Measurements from ENCODE around the gene MAPK14. TPM values are rescaled to one million over a fixed set of nuclear protein-coding genes. Genes with fewer than 3 reads are reported as not detected.

Gene MAPK14
- total and polyA plus RNA-seq, 7 donors: 30.8 to 91.1 (median 61.9) TPM

DNA sequence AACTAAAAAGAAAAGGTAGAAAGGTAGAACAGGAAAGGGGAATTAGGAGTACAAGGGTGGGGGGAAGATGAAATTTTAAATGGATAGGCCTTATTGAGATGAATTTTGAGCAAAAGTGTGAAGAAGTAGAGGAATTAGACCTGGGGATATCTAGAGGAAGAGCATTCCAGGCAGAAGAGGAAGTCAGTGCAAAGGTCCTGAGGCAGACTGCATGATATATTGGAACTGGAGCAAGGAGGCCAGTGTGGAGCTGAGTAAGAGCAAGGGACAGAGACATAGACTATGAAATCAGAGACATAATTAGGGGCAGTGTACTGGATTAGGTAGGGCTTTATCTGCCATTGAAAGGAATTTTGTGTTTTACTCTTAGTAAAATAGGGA, 40.4 kb downstream of the MAPK14 start:
- Histone ChIP-seq H3K9me3 (no peaks in the 10 kb centered on the region), H3K36me3 (no peaks in the 10 kb centered on the region), H3K27ac (no peak overlapping the region), H3K4me1 (peaks cover 0 to 69% (median 52%) of the 10 kb centered on the region in 4 donors), H3K27me3 (no peaks in the 10 kb centered on the region), H3K4me3 (no peak overlapping the region)
- intact Hi-C loops (cut with DNase I): no loop called here
- TF ChIP-seq EP300 (IDR thresholded peaks at IDR 0.05): no peak
- no peak for DNase-seq

DNA sequence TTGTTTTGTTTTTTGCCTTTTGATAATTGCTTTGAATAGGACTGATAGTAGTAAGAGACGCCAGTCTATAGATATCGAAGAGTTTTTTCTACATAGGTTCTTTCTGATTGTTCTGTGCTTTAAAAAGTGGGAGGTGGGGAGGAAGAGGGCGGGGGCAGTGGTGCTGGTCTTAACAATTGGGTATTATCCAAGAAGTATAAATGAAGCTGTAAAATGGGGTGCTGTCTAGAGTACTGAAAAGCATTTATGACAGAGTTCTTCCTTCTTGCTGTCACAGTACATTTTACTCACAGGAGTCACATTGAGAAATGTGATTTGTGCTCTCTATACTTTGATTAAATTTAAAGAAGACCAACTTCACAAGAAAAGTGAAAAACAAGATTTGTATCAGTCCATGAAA, 41.0 kb downstream of the MAPK14 start:
- H3K4me1 ChIP-seq: peaks cover 0 to 63% (median 52%) of the 10 kb centered on the region in 4 donors
- no peak overlapping the region for H3K4me3 ChIP-seq
- TF ChIP-seq POLR2AphosphoS5 (IDR thresholded peaks at IDR 0.05) (no peak), EP300 (IDR thresholded peaks at IDR 0.05) (no peak), POLR2A (IDR thresholded peaks at IDR 0.05) (no peak)
- TF ChIP-seq, protein P1, sequence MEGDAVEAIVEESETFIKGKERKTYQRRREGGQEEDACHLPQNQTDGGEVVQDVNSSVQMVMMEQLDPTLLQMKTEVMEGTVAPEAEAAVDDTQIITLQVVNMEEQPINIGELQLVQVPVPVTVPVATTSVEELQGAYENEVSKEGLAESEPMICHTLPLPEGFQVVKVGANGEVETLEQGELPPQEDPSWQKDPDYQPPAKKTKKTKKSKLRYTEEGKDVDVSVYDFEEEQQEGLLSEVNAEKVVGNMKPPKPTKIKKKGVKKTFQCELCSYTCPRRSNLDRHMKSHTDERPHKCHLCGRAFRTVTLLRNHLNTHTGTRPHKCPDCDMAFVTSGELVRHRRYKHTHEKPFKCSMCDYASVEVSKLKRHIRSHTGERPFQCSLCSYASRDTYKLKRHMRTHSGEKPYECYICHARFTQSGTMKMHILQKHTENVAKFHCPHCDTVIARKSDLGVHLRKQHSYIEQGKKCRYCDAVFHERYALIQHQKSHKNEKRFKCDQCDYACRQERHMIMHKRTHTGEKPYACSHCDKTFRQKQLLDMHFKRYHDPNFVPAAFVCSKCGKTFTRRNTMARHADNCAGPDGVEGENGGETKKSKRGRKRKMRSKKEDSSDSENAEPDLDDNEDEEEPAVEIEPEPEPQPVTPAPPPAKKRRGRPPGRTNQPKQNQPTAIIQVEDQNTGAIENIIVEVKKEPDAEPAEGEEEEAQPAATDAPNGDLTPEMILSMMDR (IDR thresholded peaks at IDR 0.05): no peak
- no peaks in the 10 kb centered on the region for H3K27me3 ChIP-seq
- H3K9me3 ChIP-seq: no peaks in the 10 kb centered on the region
- no peak for DNase-seq
- H3K27ac ChIP-seq: no peak overlapping the region
- no peaks in the 10 kb centered on the region for H3K36me3 ChIP-seq
- intact Hi-C loops (cut with DNase I): no loop called here
- WGBS, 2 donors: 83 to 89% methylated on average over 3 of the region's 3 CpGs

DNA sequence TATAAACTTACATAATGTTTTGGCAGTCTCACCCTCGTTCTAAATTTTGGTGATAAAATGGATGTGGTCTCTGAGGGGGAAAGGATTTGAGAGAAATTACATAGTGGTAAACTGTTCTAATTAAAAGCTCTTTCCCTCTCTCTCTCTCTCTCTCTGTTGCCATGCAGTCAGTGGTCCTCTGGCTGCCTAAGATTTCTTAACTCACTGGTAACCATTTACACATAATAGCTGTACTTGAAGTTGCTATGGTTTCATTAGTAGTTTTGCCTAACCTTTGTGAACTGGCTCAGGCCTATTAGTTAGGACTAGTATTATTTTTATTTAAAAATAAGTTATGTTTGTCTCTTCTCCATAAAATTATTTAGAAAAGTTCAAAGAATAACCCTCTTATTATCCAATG, 42.0 kb downstream of the MAPK14 start:
- H3K36me3 ChIP-seq: no peaks in the 10 kb centered on the region
- no peaks in the 10 kb centered on the region for H3K9me3 ChIP-seq
- no peaks in the 10 kb centered on the region for H3K27me3 ChIP-seq
- H3K4me3 ChIP-seq: no peak overlapping the region
- H3K4me1 ChIP-seq: peaks cover 0 to 58% (median 46%) of the 10 kb centered on the region in 4 donors
- no peak overlapping the region for H3K27ac ChIP-seq
- 65 to 71% methylated on average over 1 of the region's 1 CpG for WGBS, 2 donors
- no peak for TF ChIP-seq POLR2AphosphoS5 (IDR thresholded peaks at IDR 0.05)
- no peak for TF ChIP-seq POLR2A (IDR thresholded peaks at IDR 0.05)
- TF ChIP-seq, protein P1 (IDR thresholded peaks at IDR 0.05): no peak
- TF ChIP-seq EP300 (IDR thresholded peaks at IDR 0.05): no peak
- intact Hi-C loops (cut with DNase I): no loop called here
- no peak for DNase-seq

DNA sequence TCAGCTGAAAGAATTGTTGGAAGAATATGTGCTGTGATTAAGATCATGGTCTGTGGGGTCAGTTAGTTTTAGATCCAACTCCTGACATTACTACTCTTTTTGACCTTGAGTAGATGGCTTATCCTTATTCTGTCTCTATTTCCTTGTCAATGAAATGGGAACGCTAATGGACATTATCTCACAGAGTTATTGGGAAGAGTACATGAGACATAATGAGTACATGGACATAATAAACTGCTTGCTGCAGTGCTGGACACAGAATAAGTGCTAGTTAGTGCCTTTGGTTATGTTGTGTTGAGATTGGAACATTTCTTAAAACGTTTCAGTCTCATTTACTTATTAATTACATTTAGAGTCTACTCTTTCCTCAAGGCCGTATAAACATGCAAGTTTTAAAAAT, 42.6 kb downstream of the MAPK14 start:
- Histone ChIP-seq H3K27ac (no peak overlapping the region), H3K27me3 (no peaks in the 10 kb centered on the region), H3K4me3 (no peak overlapping the region), H3K4me1 (peaks cover 0 to 51% (median 40%) of the 10 kb centered on the region in 4 donors), H3K36me3 (no peaks in the 10 kb centered on the region), H3K9me3 (no peaks in the 10 kb centered on the region)
- no peak for TF ChIP-seq POLR2A (IDR thresholded peaks at IDR 0.05)
- no peak for TF ChIP-seq POLR2AphosphoS5 (IDR thresholded peaks at IDR 0.05)
- TF ChIP-seq EP300 (IDR thresholded peaks at IDR 0.05): no peak
- TF ChIP-seq, protein P1 (IDR thresholded peaks at IDR 0.05): no peak
- intact Hi-C loops (cut with DNase I): no loop called here
- no peak for DNase-seq
- 82 to 86% methylated on average over 3 of the region's 3 CpGs for whole genome bisulfite sequencing, 2 donors

DNA sequence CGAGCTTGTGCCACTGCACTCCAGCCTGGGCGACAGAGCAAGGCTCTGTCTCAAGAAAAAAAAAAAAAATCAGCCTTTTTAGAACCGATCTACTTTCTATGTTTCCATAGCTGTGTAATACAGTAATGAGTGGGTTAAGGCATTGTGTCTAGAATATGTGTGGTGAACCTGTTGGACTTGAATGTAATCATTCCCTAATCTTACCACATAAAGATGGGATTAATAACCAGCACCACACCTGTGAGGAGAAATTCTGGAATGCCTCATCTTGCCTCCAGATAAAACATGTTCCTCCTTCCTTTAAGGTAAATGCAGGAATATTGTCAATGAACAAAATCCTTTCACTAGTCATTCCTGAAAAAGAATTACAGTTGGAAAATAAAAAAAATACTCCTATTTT, 43.7 kb downstream of the MAPK14 start:
- DNase-seq: no peak
- intact Hi-C loops (cut with DNase I): no loop called here
- Histone ChIP-seq H3K4me1 (peaks cover 0 to 50% (median 39%) of the 10 kb centered on the region in 4 donors), H3K9me3 (no peaks in the 10 kb centered on the region), H3K27ac (no peak overlapping the region), H3K27me3 (no peaks in the 10 kb centered on the region), H3K36me3 (no peaks in the 10 kb centered on the region), H3K4me3 (no peak overlapping the region)
- TF ChIP-seq POLR2AphosphoS5 (IDR thresholded peaks at IDR 0.05) (no peak), EP300 (IDR thresholded peaks at IDR 0.05) (no peak), POLR2A (IDR thresholded peaks at IDR 0.05) (no peak)
- TF ChIP-seq, protein P1 (IDR thresholded peaks at IDR 0.05): no peak
- 95 to 96% methylated on average over 3 of the region's 3 CpGs for WGBS, 2 donors
